ENCODE measurements around the gene CDC123. TPM values are rescaled to one million over a fixed set of nuclear protein-coding genes. Genes with fewer than 3 reads are reported as not detected.

The CDC123 gene
- total and polyA plus RNA-seq, 2 donors (not counting 1 experiment from before 2014, with no cell fraction given): 48.9 to 56.0 TPM

GRCh38 chr10:12252882-12253546, 57.0 kb downstream of the CDC123 start:
- H3K27ac ChIP-seq (ENCODE audit: low read length in 2 of 2): peak overlapping the region; percentile 57
- ATAC-seq (ENCODE audit: low read depth): peak; percentile 99
- no peaks in the 10 kb centered on the region for H3K9me3 ChIP-seq (ENCODE audit: control extremely low read depth in 1 of 3, control insufficient read depth in 2 of 3, insufficient read depth in 1 of 3, low read length in 2 of 3)
- POLR2A ChIA-PET: interaction anchor here (1.2 to 2.0 kb wide), 2 partner anchors 96 to 403 kb away, joined by 3 to 6 read pairs; partner anchors contain the start of gene CAMK1D
- peak overlapping the region in 2 of 5 experiments; percentile 23 to 53 for H3K4me3 ChIP-seq (ENCODE audit: control extremely low read depth in 1 of 5, extremely low read depth in 1 of 5, insufficient read depth in 1 of 5, low read depth in 2 of 5, low read length in 4 of 5)
- Mint-ChIP-seq H3K9me3 (ENCODE audit: insufficient read depth) (no peaks in the 10 kb centered on the region), H3K27ac (peak overlapping the region; percentile 93), H3K4me1 (peaks cover 17% of the 10 kb centered on the region), H3K27me3 (no peaks in the 10 kb centered on the region), H3K4me3 (peak overlapping the region; percentile 83)
- DNase-seq: peak; percentile 86
- H2AFZ ChIP-seq (ENCODE audit: insufficient read depth, low read depth, low read length, poor library complexity, severe bottlenecking): peak overlapping the region; percentile 62
- CTCF ChIA-PET: interaction anchor here (0.5 to 5.9 kb wide), 17 partner anchors 9 to 691 kb away, joined by 3 to 75 read pairs (median 6); partner anchors contain the start of gene CAMK1D
- peak overlapping the region; percentile 51 for H3K9ac ChIP-seq (ENCODE audit: low read length)
- TF ChIP-seq CTCF (IDR thresholded peaks at IDR 0.05): peak; percentile 82
- no peak for TF ChIP-seq EZH2 (IDR thresholded peaks at IDR 0.05; ENCODE audit: borderline replicate concordance, insufficient read depth, low read depth, low read length, poor library complexity, severe bottlenecking)
- H3K4me2 ChIP-seq (replicated peaks; ENCODE audit: low read depth, low read length, poor library complexity, severe bottlenecking): peak overlapping the region; percentile 72
- intact Hi-C loops (cut with micrococcal nuclease): loop anchor here (1.0 to 2.0 kb wide), 6 partner anchors 9 to 458 kb away; no protein-coding TSS in a partner anchor
- H3K36me3 ChIP-seq (replicated peaks in 1 of 2; ENCODE audit: control extremely low read depth in 1 of 2, control insufficient read depth in 1 of 2, extremely low read depth in 1 of 2, insufficient read depth in 2 of 2, low read length in 1 of 2): peaks cover 0 to 23% of the 10 kb centered on the region in 2 experiments
- H3K27me3 ChIP-seq (replicated peaks in 1 of 4; ENCODE audit: control extremely low read depth in 1 of 4, control insufficient read depth in 3 of 4, insufficient read depth in 4 of 4, low read length in 3 of 4): no peaks in the 10 kb centered on the region
- H3K4me1 ChIP-seq (ENCODE audit: control insufficient read depth in 2 of 2, insufficient read depth in 2 of 2, low read length in 2 of 2): peaks cover 14% of the 10 kb centered on the region in 2 donors
- H4K20me1 ChIP-seq (ENCODE audit: control insufficient read depth, insufficient read depth, low read length, poor library complexity, severe bottlenecking): no peaks in the 10 kb centered on the region
- H3K79me2 ChIP-seq (ENCODE audit: control insufficient read depth, insufficient read depth, low read length): peaks cover 19% of the 10 kb centered on the region
- 45% methylated on average over 4 of the region's 13 CpGs for WGBS (ENCODE audit: insufficient coverage)

GRCh38 chr10:12255048-12255447, 59.1 kb downstream of the CDC123 start:
- intact Hi-C loops (cut with micrococcal nuclease): no loop called here
- CTCF ChIA-PET: interaction anchor here (1.3 to 5.9 kb wide), 4 partner anchors 9 to 456 kb away, joined by 6 to 75 read pairs (median 36); no protein-coding TSS in a partner anchor
- DNase-seq (no peak), ATAC-seq (ENCODE audit: low read depth) (no peak)
- H3K4me2 ChIP-seq (replicated peaks; ENCODE audit: low read depth, low read length, poor library complexity, severe bottlenecking): no peak overlapping the region
- peaks cover 0 to under 1% (median 0%) of the 10 kb centered on the region in 3 donors for H3K9me3 ChIP-seq (ENCODE audit: control extremely low read depth in 1 of 3, control insufficient read depth in 2 of 3, insufficient read depth in 1 of 3, low read length in 2 of 3)
- no peak overlapping the region for H3K9ac ChIP-seq (ENCODE audit: low read length)
- WGBS (ENCODE audit: insufficient coverage): no CpG with 5 or more reads among the region's 1 CpG
- Mint-ChIP-seq H3K4me1 (peaks cover 17% of the 10 kb centered on the region), H3K27me3 (no peaks in the 10 kb centered on the region), H3K27ac (peak overlapping the region; percentile 46), H3K9me3 (ENCODE audit: insufficient read depth) (no peaks in the 10 kb centered on the region), H3K4me3 (no peak overlapping the region)
- H3K4me3 ChIP-seq (ENCODE audit: control extremely low read depth in 1 of 5, extremely low read depth in 1 of 5, insufficient read depth in 1 of 5, low read depth in 2 of 5, low read length in 4 of 5): no peak overlapping the region
- no peak overlapping the region for H3K27ac ChIP-seq (ENCODE audit: low read length in 2 of 2)
- no peaks in the 10 kb centered on the region for H3K27me3 ChIP-seq (replicated peaks in 1 of 4; ENCODE audit: control extremely low read depth in 1 of 4, control insufficient read depth in 3 of 4, insufficient read depth in 4 of 4, low read length in 3 of 4)
- H3K4me1 ChIP-seq (ENCODE audit: control insufficient read depth in 2 of 2, insufficient read depth in 2 of 2, low read length in 2 of 2): peaks cover 14% of the 10 kb centered on the region in 2 donors
- H2AFZ ChIP-seq (ENCODE audit: insufficient read depth, low read depth, low read length, poor library complexity, severe bottlenecking): no peak overlapping the region
- peaks cover 0 to 12% of the 10 kb centered on the region in 2 experiments for H3K36me3 ChIP-seq (replicated peaks in 1 of 2; ENCODE audit: control extremely low read depth in 1 of 2, control insufficient read depth in 1 of 2, extremely low read depth in 1 of 2, insufficient read depth in 2 of 2, low read length in 1 of 2)
- POLR2A ChIA-PET: interaction anchor here (0.7 kb wide), 1 partner anchor 9 kb away, joined by 3 read pairs; no protein-coding TSS in a partner anchor
- no peaks in the 10 kb centered on the region for H4K20me1 ChIP-seq (ENCODE audit: control insufficient read depth, insufficient read depth, low read length, poor library complexity, severe bottlenecking)
- TF ChIP-seq CTCF (IDR thresholded peaks at IDR 0.05): no peak
- TF ChIP-seq EZH2 (IDR thresholded peaks at IDR 0.05; ENCODE audit: borderline replicate concordance, insufficient read depth, low read depth, low read length, poor library complexity, severe bottlenecking): no peak
- peaks cover 15% of the 10 kb centered on the region for H3K79me2 ChIP-seq (ENCODE audit: control insufficient read depth, insufficient read depth, low read length)
